Measurements from ENCODE around the gene LRRN2.
"Not testable (repeated sequence)": the region's sequence is repeated elsewhere in the genome, so short reads cannot be mapped to it uniquely, and the experiment has no call there.

LRRN2 gene

GRCh38 chr1:204685236-204686006 is at the start of gene LRRN2:
Gene LRRN2, minus strand, starts transcription at chr1:204685738. Its CDS starts 65,746 bp downstream, at chr1:204619992.
- no peak for DNase-seq

- no peak for DNase-seq
These were observed 49.5 kb upstream of the LRRN2 start for GRCh38 chr1:204735042-204735441.

- no peak for DNase-seq
These were observed 48.5 kb upstream of the LRRN2 start for GRCh38 chr1:204733869-204734596.

GRCh38 chr1:204733289-204733688 is 47.8 kb upstream of the LRRN2 start:
- no peak for DNase-seq

- DNase-seq = no peak
These were observed 46.5 kb upstream of the LRRN2 start for GRCh38 chr1:204731985-204732575.

- DNase-seq = no peak
These were observed 46.0 kb upstream of the LRRN2 start for GRCh38 chr1:204731509-204731908.

GRCh38 chr1:204730826-204731459 is 45.4 kb upstream of the LRRN2 start:
- DNase-seq = no peak

- no peak for DNase-seq
These were observed 44.0 kb upstream of the LRRN2 start for GRCh38 chr1:204729516-204729915.

GRCh38 chr1:204728456-204728855 is 42.9 kb upstream of the LRRN2 start:
- DNase-seq = no peak

- DNase-seq = no peak
These were observed 42.5 kb upstream of the LRRN2 start for GRCh38 chr1:204728045-204728444.

GRCh38 chr1:204727438-204727837 is 41.9 kb upstream of the LRRN2 start:
- not testable (repeated sequence) for DNase-seq

GRCh38 chr1:204726478-204726877 is 40.9 kb upstream of the LRRN2 start:
- DNase-seq = no peak

- no peak for DNase-seq
These were observed 40.4 kb upstream of the LRRN2 start for GRCh38 chr1:204725821-204726448.

- no peak for DNase-seq
These were observed 37.7 kb upstream of the LRRN2 start for GRCh38 chr1:204723131-204723787.

- no peak for DNase-seq
These were observed 36.0 kb upstream of the LRRN2 start for GRCh38 chr1:204721373-204722055.

- no peak for DNase-seq
These were observed 31.1 kb upstream of the LRRN2 start for GRCh38 chr1:204716660-204717059.

GRCh38 chr1:204714861-204715511 is 29.4 kb upstream of the LRRN2 start:
- no peak for DNase-seq

GRCh38 chr1:204714194-204714860 is 28.8 kb upstream of the LRRN2 start:
- DNase-seq = no peak

GRCh38 chr1:204713541-204713940 is 28.0 kb upstream of the LRRN2 start:
- DNase-seq = no peak

- DNase-seq = no peak
These were observed 27.3 kb upstream of the LRRN2 start for GRCh38 chr1:204712708-204713430.
